HG02981 (cell line): ENCODE data around the gene COL1A2.

Experiments
- ATAC-seq: cut with Tn5 transposase; IDR thresholded peaks from one replicate; pipeline ENCODE4 v1.9.1; 2021; ENCODE audit warnings: mild to moderate bottlenecking, moderate library complexity; ENCODE audit not compliant: unreplicated experiment

Gene COL1A2

GRCh38 chr7:94409200-94409948 lies 14.7 kb downstream of the COL1A2 start:
- ATAC-seq, result no peak

- no peak for ATAC-seq
These were observed 15.9 kb downstream of the COL1A2 start for GRCh38 chr7:94410413-94411187.

GRCh38 chr7:94411188-94411466 lies 16.4 kb downstream of the COL1A2 start:
- ATAC-seq, result no peak

- ATAC-seq, result no peak
These were observed 18.1 kb downstream of the COL1A2 start for GRCh38 chr7:94412762-94413322.

- ATAC-seq, result no peak
These were observed 19.8 kb downstream of the COL1A2 start for GRCh38 chr7:94414481-94414880.

GRCh38 chr7:94414980-94415379 lies 20.3 kb downstream of the COL1A2 start:
- ATAC-seq, result no peak

GRCh38 chr7:94417306-94417705 lies 22.6 kb downstream of the COL1A2 start:
- no peak for ATAC-seq

- ATAC-seq, result no peak
These were observed 23.2 kb downstream of the COL1A2 start for GRCh38 chr7:94417901-94418300.

GRCh38 chr7:94418851-94419250 lies 24.2 kb downstream of the COL1A2 start:
- no peak for ATAC-seq

- ATAC-seq, result no peak
These were observed 25.6 kb downstream of the COL1A2 start for GRCh38 chr7:94420328-94420727.

GRCh38 chr7:94421681-94422080 lies 27.0 kb downstream of the COL1A2 start:
- no peak for ATAC-seq

- no peak for ATAC-seq
These were observed 27.4 kb downstream of the COL1A2 start for GRCh38 chr7:94422136-94422535.

- no peak for ATAC-seq
These were observed 28.2 kb downstream of the COL1A2 start for GRCh38 chr7:94422827-94423460.

- no peak for ATAC-seq
These were observed 29.4 kb downstream of the COL1A2 start for GRCh38 chr7:94423863-94424735.

GRCh38 chr7:94425546-94425945 lies 30.9 kb downstream of the COL1A2 start:
- no peak for ATAC-seq

- ATAC-seq, result no peak
These were observed 32.5 kb downstream of the COL1A2 start for GRCh38 chr7:94426980-94427875.

GRCh38 chr7:94429153-94429552 lies 34.5 kb downstream of the COL1A2 start:
- ATAC-seq, result no peak

GRCh38 chr7:94431176-94431575 lies 36.5 kb downstream of the COL1A2 start:
- ATAC-seq, result no peak

GRCh38 chr7:94431619-94432280 lies 37.1 kb downstream of the COL1A2 start:
- ATAC-seq, result no peak
